OCI-LY7 (cell line): Measurements from ENCODE around the gene SOX18. TPM values are rescaled to one million over a fixed set of nuclear protein-coding genes. Genes with fewer than 3 reads are reported as not detected.

Experiments used
- BruUV-seq: library from RNA; stranded (reverse); fragments of 400-500 nt; replicated peaks from 2 replicates; lab custom pipeline; 2021; lab: Mats Ljungman, UMichigan
- CTCF ChIA-PET: fragments of 300-600 bp; sonication (Branson Sonifier 250); formaldehyde crosslinking; loops from one replicate; lab custom pipeline; 2022; ENCODE audit warnings: antibody characterized with exemption; ENCODE audit not compliant: unreplicated experiment; lab: Charles Lee
- POLR2A ChIA-PET: fragments of 300-600 bp; sonication (Branson Sonifier 250); formaldehyde crosslinking; loops from one replicate; lab custom pipeline; 2022; ENCODE audit warnings: antibody characterized with exemption; lab: Charles Lee
- DNase-seq: peaks from one replicate; pipeline ENCODE4 v3.0.0-alpha.2; 2015; ENCODE audit warnings: low spot score
- H2AFZ ChIP-seq: fragments of 200-600 bp; sonication (generic), shearing (Covaris generic); 2 replicates; pipeline ENCODE4 v1.6.1; 2014; ENCODE audit warnings: mild to moderate bottlenecking, antibody characterized with exemption, low read length, moderate library complexity
- H3K27ac ChIP-seq: fragments of 200-600 bp; sonication (generic); 2 replicates; pipeline ENCODE4 v1.5.1; 2014; ENCODE audit warnings: mixed run types, low read depth, mild to moderate bottlenecking, moderate library complexity, low read length, inconsistent platforms; ENCODE audit not compliant: poor library complexity, severe bottlenecking
- H3K36me3 ChIP-seq: fragments of 200-600 bp; sonication (generic); 2 replicates; pipeline ENCODE4 v1.6.1; 2014; ENCODE audit warnings: mild to moderate bottlenecking, antibody characterized with exemption, low read length, moderate library complexity, mixed read lengths; ENCODE audit not compliant: insufficient read depth
- H3K4me1 ChIP-seq: fragments of 200-600 bp; sonication (generic); 2 replicates; pipeline ENCODE4 v1.5.1; 2014; ENCODE audit warnings: mild to moderate bottlenecking, low read length; ENCODE audit not compliant: insufficient read depth, poor library complexity, severe bottlenecking
- H3K4me2 ChIP-seq: fragments of 200-600 bp; sonication (generic); 2 replicates; pipeline ENCODE4 v1.6.1; 2014; ENCODE audit warnings: mild to moderate bottlenecking, low read length
- H3K4me3 ChIP-seq: fragments of 200-600 bp; sonication (generic); 2 replicates; pipeline ENCODE4 v1.5.1; 2014; ENCODE audit warnings: mild to moderate bottlenecking, low read depth, low read length; ENCODE audit not compliant: poor library complexity, severe bottlenecking
- H3K79me2 ChIP-seq: fragments of 200-600 bp; sonication (generic); 2 replicates; pipeline ENCODE4 v1.6.1; 2016; ENCODE audit warnings: low read depth, mild to moderate bottlenecking, low read length, moderate library complexity, mixed read lengths; ENCODE audit not compliant: insufficient read depth
- H3K9me2 ChIP-seq: fragments of 200-600 bp; sonication (generic); 2 replicates; pipeline ENCODE4 v1.6.1; 2016; ENCODE audit warnings: mild to moderate bottlenecking, low read length, mixed read lengths; ENCODE audit not compliant: insufficient read depth
- H3K9me3 ChIP-seq: fragments of 200-600 bp; sonication (generic); 2 replicates; pipeline ENCODE4 v1.6.1; 2014; ENCODE audit warnings: mild to moderate bottlenecking, mixed run types, low read length, mixed read lengths
- H4K20me1 ChIP-seq: fragments of 200-600 bp; sonication (generic); 2 replicates; pipeline ENCODE4 v1.6.1; 2014; ENCODE audit warnings: mild to moderate bottlenecking, antibody characterized with exemption, low read length, moderate library complexity, mixed read lengths; ENCODE audit not compliant: insufficient read depth
- CTCF ChIP-seq: fragments of 200-600 bp; sonication (generic); conservative IDR thresholded peaks from 2 replicates; pipeline ENCODE4 v1.5.1; 2014; ENCODE audit warnings: mild to moderate bottlenecking, antibody characterized with exemption, low read length, moderate library complexity, mixed read lengths
- EZH2phosphoT487 ChIP-seq: fragments of 200-600 bp; sonication (generic); IDR thresholded peaks from 2 replicates; pipeline ENCODE4 v1.6.1; 2018; ENCODE audit warnings: low read depth, borderline replicate concordance, mild to moderate bottlenecking, mixed run types, antibody characterized with exemption, low read length, moderate library complexity, mixed read lengths
- intact Hi-C: fragments of 100-400 bp; cut with micrococcal nuclease; formaldehyde crosslinking; loops from one replicate; pipeline ENCODE4 v1.10.0; 2022; ENCODE audit not compliant: unreplicated experiment
- total RNA-seq, 2 experiments: library from RNA; depleted of rRNA in 1 of 2; stranded (reverse); fragments of >200 nt in 1 of 2; shearing (Covaris generic) in 1 of 2; gene quantifications; 2 replicates each; pipeline ENCODE4 v1.2.3, GENCODE V29; 2014 to 2022

SOX18 gene
- total RNA-seq, 2 experiments from 2014 or later = not detected

- no peak for DNase-seq
- Histone ChIP-seq H3K36me3 (peaks cover 88% of the 10 kb centered on the region), H3K9me3 (peaks cover 13% of the 10 kb centered on the region; the same call in 1 of the 2 replicates), H2AFZ (no peak overlapping the region), H3K4me3 (no peak overlapping the region), H3K9me2 (no peaks in the 10 kb centered on the region), H3K4me1 (peaks cover 13% of the 10 kb centered on the region), H3K79me2 (no peaks in the 10 kb centered on the region), H3K4me2 (no peak overlapping the region), H3K27ac (no peak overlapping the region), H4K20me1 (no peaks in the 10 kb centered on the region)
- ChIA-PET POLR2A (no interaction called here), CTCF (no interaction called here)
- BruUV-seq = no TSS peak
- intact Hi-C loops = no loop called here
- TF ChIP-seq EZH2phosphoT487 = no peak
- TF ChIP-seq CTCF = no peak
These were observed 38.1 kb downstream of the SOX18 start for GRCh38 chr20:64011366-64011779.

GRCh38 chr20:64010711-64011237 lies 38.7 kb downstream of the SOX18 start:
- Histone ChIP-seq H4K20me1 (no peaks in the 10 kb centered on the region), H3K79me2 (no peaks in the 10 kb centered on the region), H3K4me1 (peaks cover 13% of the 10 kb centered on the region), H3K36me3 (peaks cover 88% of the 10 kb centered on the region), H3K4me2 (no peak overlapping the region), H3K27ac (no peak overlapping the region), H3K9me2 (no peaks in the 10 kb centered on the region), H3K9me3 (peaks cover 13% of the 10 kb centered on the region; the same call in 1 of the 2 replicates), H3K4me3 (no peak overlapping the region), H2AFZ (no peak overlapping the region)
- BruUV-seq = no TSS peak
- no peak for DNase-seq
- POLR2A ChIA-PET = no interaction called here
- CTCF ChIA-PET = no interaction called here
- intact Hi-C loops = no loop called here
- TF ChIP-seq CTCF (no peak), EZH2phosphoT487 (no peak)

- Histone ChIP-seq H4K20me1 (no peaks in the 10 kb centered on the region), H3K9me2 (no peaks in the 10 kb centered on the region), H3K4me3 (no peak overlapping the region), H3K4me2 (no peak overlapping the region), H3K36me3 (peaks cover 88% of the 10 kb centered on the region), H3K4me1 (peaks cover 13% of the 10 kb centered on the region), H3K27ac (no peak overlapping the region), H2AFZ (no peak overlapping the region), H3K79me2 (no peaks in the 10 kb centered on the region), H3K9me3 (peaks cover 13% of the 10 kb centered on the region; the same call in 1 of the 2 replicates)
- POLR2A ChIA-PET = interaction anchor here (1.0 kb wide), 1 partner anchor 28 kb away, joined by 3 read pairs; no protein-coding TSS in a partner anchor
- intact Hi-C loops = no loop called here
- CTCF ChIA-PET = no interaction called here
- no peak for TF ChIP-seq CTCF
- no peak for TF ChIP-seq EZH2phosphoT487
- no peak for DNase-seq
- no TSS peak for BruUV-seq
These were observed 39.5 kb downstream of the SOX18 start for GRCh38 chr20:64009811-64010387.
